GM12891 (cell line): ENCODE data around the gene RNF141.

Source experiments
- PAX5 ChIP-seq: IDR thresholded peaks from 2 replicates; pipeline ENCODE4 v1.6.1; 2011; ENCODE audit warnings: low read length, moderate library complexity, mild to moderate bottlenecking; ENCODE audit not compliant: insufficient read depth, severe bottlenecking
- POLR2A ChIP-seq: IDR thresholded peaks from 2 replicates; pipeline ENCODE4 v1.6.1; 2011; ENCODE audit warnings: low read depth, low read length, control low read depth
- POLR2AphosphoS5 ChIP-seq: IDR thresholded peaks from 2 replicates; pipeline ENCODE4 v1.6.1; 2011; ENCODE audit warnings: low read depth, low read length, control low read depth
- POU2F2 ChIP-seq: IDR thresholded peaks from 2 replicates; pipeline ENCODE4 v1.6.1; 2011; ENCODE audit warnings: low read depth, mild to moderate bottlenecking, control low read depth, low read length, moderate library complexity
- SPI1 ChIP-seq: IDR thresholded peaks from 2 replicates; pipeline ENCODE4 v1.6.1; 2011; ENCODE audit warnings: low read depth, low read length, control low read depth
- TAF1 ChIP-seq: IDR thresholded peaks from 2 replicates; pipeline ENCODE4 v1.6.1; 2011; ENCODE audit warnings: low read depth, low read length, control low read depth

GRCh38 chr11:10564696-10565318 is 23.8 kb upstream of the RNF141 start:
- TF ChIP-seq POLR2A (no peak), TAF1 (no peak), POLR2AphosphoS5 (no peak), SPI1 (no peak), POU2F2 (no peak), PAX5 (no peak)
